ENCODE measurements around the gene BAHCC1.

GRCh38 chr17:81508639-81509206, 113.5 kb downstream of the BAHCC1 start:
- no peak for TF ChIP-seq CTCF (IDR thresholded peaks at IDR 0.05)
- TF ChIP-seq EZH2 (IDR thresholded peaks at IDR 0.05), result no peak
- TF ChIP-seq EZH2phosphoT487 (IDR thresholded peaks at IDR 0.05), result no peak

Measured in neural progenitor cell (in vitro differentiated cells).